NT2/D1 (cell line): ENCODE data around the gene AKT3.

Experiments used
- DNase-seq: peaks from one replicate; pipeline ENCODE4 v3.0.0-alpha.2; 2011; ENCODE audit warnings: low read depth, low spot score
- H3K27me3 ChIP-seq: 2 replicates; pipeline ENCODE4 v1.6.0; 2011; ENCODE audit warnings: mild to moderate bottlenecking; ENCODE audit not compliant: insufficient read length, insufficient read depth
- H3K36me3 ChIP-seq: 2 replicates; pipeline ENCODE4 v1.6.1; 2011; ENCODE audit warnings: mild to moderate bottlenecking, low read length, mixed read lengths; ENCODE audit not compliant: insufficient read depth, insufficient read length
- H3K4me1 ChIP-seq: 2 replicates; pipeline ENCODE4 v1.5.1; 2011; ENCODE audit not compliant: insufficient read depth, insufficient read length
- H3K4me3 ChIP-seq: 2 replicates; pipeline ENCODE4 v1.5.1; 2011; ENCODE audit warnings: low read depth; ENCODE audit not compliant: insufficient read length
- H3K9ac ChIP-seq: 2 replicates; pipeline ENCODE4 v1.6.0; 2011; ENCODE audit warnings: low read depth; ENCODE audit not compliant: insufficient read length
- H3K9me3 ChIP-seq: 2 replicates; pipeline ENCODE4 v1.5.1; 2011; ENCODE audit warnings: mild to moderate bottlenecking, low read length; ENCODE audit not compliant: insufficient read depth
- SUZ12 ChIP-seq: IDR thresholded peaks from 2 replicates; pipeline ENCODE4 v1.6.1; 2011; ENCODE audit not compliant: insufficient read length, insufficient read depth; ENCODE audit errors: extremely low read depth
- YY1 ChIP-seq: IDR thresholded peaks from 2 replicates; pipeline ENCODE4 v1.6.1; 2011; ENCODE audit not compliant: insufficient read length, insufficient read depth
- ZNF274 ChIP-seq: IDR thresholded peaks from 2 replicates; pipeline ENCODE4 v1.6.1; 2011; ENCODE audit warnings: mild to moderate bottlenecking, low read depth, low read length

AKT3 gene

GRCh38 chr1:243507672-243508302 is 342.3 kb downstream of the AKT3 start:
- DNase-seq = no peak
- no peak overlapping the region for H3K4me3 ChIP-seq
- H3K9ac ChIP-seq = no peak overlapping the region
- peaks cover 23% of the 10 kb centered on the region for H3K36me3 ChIP-seq
- H3K4me1 ChIP-seq = peaks cover 3% of the 10 kb centered on the region
- TF ChIP-seq ZNF274 (no peak), SUZ12 (no peak), YY1 (no peak)
- H3K27me3 ChIP-seq = no peaks in the 10 kb centered on the region
- H3K9me3 ChIP-seq = no peaks in the 10 kb centered on the region

DNA sequence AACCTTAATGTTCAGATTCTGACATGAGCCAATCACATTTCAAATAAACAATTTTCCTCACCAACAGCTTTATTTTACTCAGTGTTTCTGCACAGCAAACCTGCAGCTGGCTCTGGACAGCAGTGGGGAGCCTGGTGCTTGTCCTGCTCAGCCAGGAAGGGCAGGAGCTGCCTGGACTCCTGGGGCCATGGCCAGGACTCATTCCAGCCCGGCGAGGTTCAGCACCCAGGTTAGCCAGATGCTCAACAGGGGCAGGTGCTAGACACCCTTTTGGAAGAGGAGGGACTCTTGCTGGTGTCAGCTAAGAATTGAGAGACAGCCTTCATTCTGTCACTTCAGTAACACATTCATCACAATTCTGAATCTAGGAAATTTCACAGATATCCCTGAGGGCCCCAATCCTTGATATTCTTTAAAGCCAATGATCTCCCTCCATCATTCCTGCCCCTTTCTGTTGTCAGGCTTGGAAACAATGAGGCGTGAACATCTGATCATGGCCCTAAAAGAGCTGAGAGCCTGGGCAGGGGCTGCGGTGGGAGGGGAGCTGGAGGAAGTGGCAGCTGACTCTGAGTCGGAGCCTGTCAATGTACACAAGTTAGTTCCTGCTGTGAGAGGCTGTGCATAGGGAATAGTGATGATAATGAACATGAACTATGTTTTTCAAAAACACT is 342.9 kb downstream of the AKT3 start:
- H3K4me1 ChIP-seq = peaks cover 3% of the 10 kb centered on the region
- peaks cover 23% of the 10 kb centered on the region for H3K36me3 ChIP-seq
- no peaks in the 10 kb centered on the region for H3K27me3 ChIP-seq
- no peak overlapping the region for H3K9ac ChIP-seq
- H3K9me3 ChIP-seq = no peaks in the 10 kb centered on the region
- no peak overlapping the region for H3K4me3 ChIP-seq
- DNase-seq = no peak
- TF ChIP-seq ZNF274 (no peak), SUZ12 (no peak), YY1 (no peak)

- TF ChIP-seq SUZ12 (no peak), ZNF274 (no peak)
- Histone ChIP-seq H3K27me3 (no peaks in the 10 kb centered on the region), H3K4me3 (no peak overlapping the region), H3K9me3 (no peaks in the 10 kb centered on the region), H3K9ac (no peak overlapping the region), H3K36me3 (peaks cover 22% of the 10 kb centered on the region), H3K4me1 (peaks cover 3% of the 10 kb centered on the region)
- DNase-seq = no peak
Observed at GRCh38 chr1:243505986-243506689, 343.9 kb downstream of the AKT3 start.

DNA sequence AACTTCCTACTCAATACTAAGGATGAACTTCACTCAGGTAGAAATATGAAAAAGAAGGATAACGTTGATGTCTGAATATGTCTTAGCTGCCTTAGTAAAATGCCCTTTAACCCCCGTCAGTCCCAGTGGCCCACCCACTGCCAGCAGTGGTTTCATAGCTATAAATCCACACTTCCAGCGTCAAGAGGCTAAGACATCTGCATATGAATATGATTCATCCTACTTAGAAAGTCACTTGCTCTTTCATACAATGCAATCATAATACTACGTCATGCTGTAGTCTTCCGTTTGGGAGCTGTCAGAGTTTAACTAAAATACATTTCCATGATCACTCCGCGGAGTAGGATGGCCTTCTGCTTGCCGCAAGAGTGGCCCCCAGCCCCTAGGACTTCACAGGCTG is 346.9 kb downstream of the AKT3 start:
- peaks cover 3% of the 10 kb centered on the region for H3K4me1 ChIP-seq
- no peak overlapping the region for H3K9ac ChIP-seq
- H3K4me3 ChIP-seq = no peak overlapping the region
- DNase-seq = no peak
- TF ChIP-seq SUZ12 = no peak
- TF ChIP-seq ZNF274 = no peak
- no peak for TF ChIP-seq YY1
- no peaks in the 10 kb centered on the region for H3K9me3 ChIP-seq
- H3K36me3 ChIP-seq = peaks cover 13% of the 10 kb centered on the region
- no peaks in the 10 kb centered on the region for H3K27me3 ChIP-seq

GRCh38 chr1:243501002-243501401 is 349.0 kb downstream of the AKT3 start:
- Histone ChIP-seq H3K9me3 (no peaks in the 10 kb centered on the region), H3K9ac (no peak overlapping the region), H3K27me3 (no peaks in the 10 kb centered on the region), H3K4me3 (no peak overlapping the region), H3K4me1 (peaks cover 10% of the 10 kb centered on the region), H3K36me3 (peaks cover 13% of the 10 kb centered on the region)
- no peak for DNase-seq
- TF ChIP-seq SUZ12 (no peak), ZNF274 (no peak), YY1 (no peak)

DNA sequence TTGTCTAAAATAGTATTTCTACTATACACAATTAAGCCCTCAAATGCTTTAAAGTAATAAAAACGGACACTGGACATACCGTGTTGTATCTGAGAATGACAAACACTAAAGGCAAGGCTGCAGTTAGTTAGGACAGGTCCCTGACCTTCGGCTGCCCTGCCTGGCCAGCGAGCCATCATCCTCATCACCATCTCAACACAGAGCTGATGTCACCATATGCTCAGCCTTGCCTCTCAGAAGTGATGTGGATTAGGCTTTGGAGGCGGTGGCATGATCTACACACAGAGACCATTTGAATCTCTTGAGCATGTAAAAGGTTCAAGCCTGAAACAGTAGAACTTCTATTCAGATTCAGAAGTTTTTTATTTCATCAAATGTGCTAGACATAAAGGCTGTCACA is 349.5 kb downstream of the AKT3 start:
- Histone ChIP-seq H3K36me3 (peaks cover 10% of the 10 kb centered on the region), H3K27me3 (no peaks in the 10 kb centered on the region), H3K4me3 (no peak overlapping the region), H3K4me1 (peaks cover 14% of the 10 kb centered on the region), H3K9ac (no peak overlapping the region), H3K9me3 (no peaks in the 10 kb centered on the region)
- no peak for DNase-seq
- TF ChIP-seq ZNF274 (no peak), YY1 (no peak), SUZ12 (no peak)

DNA sequence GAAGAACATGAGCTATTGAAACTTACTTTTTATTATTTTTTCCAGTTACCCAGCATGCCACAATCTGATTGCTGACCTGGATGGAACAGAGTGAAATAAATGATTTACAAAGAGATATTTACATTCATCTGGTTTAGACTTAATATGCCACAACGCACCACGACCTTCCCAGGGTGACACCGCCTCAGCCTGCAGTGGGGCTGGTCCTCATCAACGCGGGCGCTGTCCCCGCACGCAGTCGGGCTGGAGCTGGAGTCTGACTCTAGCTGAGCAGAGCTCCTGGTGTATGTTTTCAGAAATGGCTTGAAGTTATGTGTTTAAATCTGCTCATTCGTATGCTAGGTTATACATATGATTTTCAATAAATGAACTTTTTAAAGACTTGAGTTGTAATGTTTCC is 350.3 kb downstream of the AKT3 start:
- Histone ChIP-seq H3K27me3 (no peaks in the 10 kb centered on the region), H3K4me1 (peaks cover 16% of the 10 kb centered on the region), H3K9ac (no peak overlapping the region), H3K9me3 (no peaks in the 10 kb centered on the region), H3K36me3 (peaks cover 5% of the 10 kb centered on the region), H3K4me3 (no peak overlapping the region)
- no peak for DNase-seq
- no peak for TF ChIP-seq SUZ12
- no peak for TF ChIP-seq ZNF274
- no peak for TF ChIP-seq YY1
